ENCODE data around the gene GABRB1.

The GABRB1 gene

DNA sequence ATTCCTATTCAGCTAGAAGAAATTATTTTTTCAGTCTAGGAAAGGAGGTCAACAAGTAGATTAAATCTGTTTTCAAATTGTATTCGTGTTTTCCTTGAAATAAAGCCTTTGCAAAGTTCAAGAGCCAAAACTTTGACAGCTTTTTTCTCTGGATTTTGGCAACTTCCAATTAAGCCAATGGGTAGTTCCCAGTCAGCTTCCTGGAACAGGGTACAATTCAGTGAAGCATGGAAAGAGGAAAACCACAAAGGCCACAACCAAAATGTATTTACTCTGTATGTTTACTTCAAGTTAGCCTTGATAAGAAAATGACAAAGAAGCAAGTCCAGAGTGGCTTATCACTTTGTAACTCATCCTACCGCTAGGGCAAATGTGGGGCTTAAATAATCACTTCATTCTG lies 243.5 kb downstream of the GABRB1 start:
- Histone ChIP-seq H2BK15ac (ENCODE audit: low read depth, poor library complexity, severe bottlenecking) (no peak overlapping the region), H4K8ac (ENCODE audit: low read length) (no peak overlapping the region), H3K9ac (ENCODE audit: low read length) (no peak overlapping the region), H2BK5ac (ENCODE audit: low read depth, low read length, poor library complexity, severe bottlenecking) (no peak overlapping the region), H3K27ac (ENCODE audit: low read length, poor library complexity, severe bottlenecking) (no peak overlapping the region), H3K27me3 (ENCODE audit: control insufficient read depth in 1 of 2, insufficient read depth in 1 of 2, low read length in 2 of 2) (no peaks in the 10 kb centered on the region), H3K4me3 (ENCODE audit: insufficient read depth in 1 of 2, low read depth in 1 of 2, low read length in 2 of 2) (no peak overlapping the region), H3K4me2 (ENCODE audit: low read length, poor library complexity, severe bottlenecking) (no peak overlapping the region), H4K91ac (ENCODE audit: low read length) (peak overlapping the region; percentile 83), H2AK5ac (ENCODE audit: low read length, severe bottlenecking) (no peak overlapping the region), H3K79me1 (replicated peaks; ENCODE audit: low read length, poor library complexity, severe bottlenecking) (no peaks in the 10 kb centered on the region), H3K36me3 (ENCODE audit: control insufficient read depth in 1 of 2, insufficient read depth in 2 of 2, low read depth in 1 of 2, low read length in 2 of 2) (no peaks in the 10 kb centered on the region), H2AFZ (ENCODE audit: low read depth, low read length) (no peak overlapping the region), H3K9me3 (ENCODE audit: control insufficient read depth, low read length) (no peaks in the 10 kb centered on the region), H3K14ac (ENCODE audit: low read length in 2 of 2) (no peak overlapping the region), H3K4me1 (ENCODE audit: control insufficient read depth, insufficient read depth, low read depth, low read length) (no peaks in the 10 kb centered on the region), H3K18ac (ENCODE audit: low read depth in 1 of 2, low read length in 2 of 2) (peak overlapping the region; percentile 49 to 79), H2BK120ac (ENCODE audit: low read depth, low read length) (peak overlapping the region; percentile 54), H3K4ac (ENCODE audit: low read depth in 1 of 2, low read length in 2 of 2) (no peak overlapping the region), H2BK12ac (ENCODE audit: low read length in 2 of 2) (peak overlapping the region; percentile 95 to 98), H3K23ac (ENCODE audit: low read length in 2 of 2) (no peak overlapping the region)
- 67% methylated on average over 2 of the region's 2 CpGs for WGBS
- peak; percentile 43 for DNase-seq

DNA sequence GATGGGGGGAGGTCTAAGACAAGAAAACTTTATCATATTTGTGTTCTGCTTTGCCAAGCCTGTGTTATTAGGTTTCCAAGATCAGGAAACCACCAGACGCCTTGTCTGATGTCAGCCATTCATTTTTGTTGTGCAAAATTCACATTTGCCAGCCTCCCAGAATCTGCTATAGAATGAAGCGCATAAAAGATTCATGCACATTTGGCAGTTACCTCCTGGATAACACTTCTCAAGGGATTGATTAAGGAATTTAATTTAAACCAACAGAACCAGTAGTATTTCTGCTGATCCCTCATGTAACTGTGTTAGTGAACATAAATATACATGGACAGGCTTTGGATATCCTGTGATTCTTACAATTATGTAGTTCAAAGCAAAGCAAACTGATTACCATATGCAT lies 244.2 kb downstream of the GABRB1 start:
- Histone ChIP-seq H3K4me2 (ENCODE audit: low read length, poor library complexity, severe bottlenecking) (no peak overlapping the region), H3K79me1 (replicated peaks; ENCODE audit: low read length, poor library complexity, severe bottlenecking) (no peaks in the 10 kb centered on the region), H2BK5ac (ENCODE audit: low read depth, low read length, poor library complexity, severe bottlenecking) (no peak overlapping the region), H3K18ac (ENCODE audit: low read depth in 1 of 2, low read length in 2 of 2) (no peak overlapping the region), H2AK5ac (ENCODE audit: low read length, severe bottlenecking) (no peak overlapping the region), H2BK12ac (ENCODE audit: low read length in 2 of 2) (peak overlapping the region in 1 of 2 experiments; percentile 67), H3K36me3 (ENCODE audit: control insufficient read depth in 1 of 2, insufficient read depth in 2 of 2, low read depth in 1 of 2, low read length in 2 of 2) (no peaks in the 10 kb centered on the region), H4K8ac (ENCODE audit: low read length) (no peak overlapping the region), H4K91ac (ENCODE audit: low read length) (no peak overlapping the region), H3K9me3 (ENCODE audit: control insufficient read depth, low read length) (no peaks in the 10 kb centered on the region), H3K27ac (ENCODE audit: low read length, poor library complexity, severe bottlenecking) (no peak overlapping the region), H3K9ac (ENCODE audit: low read length) (no peak overlapping the region), H3K4me3 (ENCODE audit: insufficient read depth in 1 of 2, low read depth in 1 of 2, low read length in 2 of 2) (no peak overlapping the region), H3K4me1 (ENCODE audit: control insufficient read depth, insufficient read depth, low read depth, low read length) (no peaks in the 10 kb centered on the region), H2BK120ac (ENCODE audit: low read depth, low read length) (no peak overlapping the region), H3K14ac (ENCODE audit: low read length in 2 of 2) (no peak overlapping the region), H3K27me3 (ENCODE audit: control insufficient read depth in 1 of 2, insufficient read depth in 1 of 2, low read length in 2 of 2) (no peaks in the 10 kb centered on the region), H2BK15ac (ENCODE audit: low read depth, poor library complexity, severe bottlenecking) (no peak overlapping the region), H3K4ac (ENCODE audit: low read depth in 1 of 2, low read length in 2 of 2) (no peak overlapping the region), H2AFZ (ENCODE audit: low read depth, low read length) (no peak overlapping the region), H3K23ac (ENCODE audit: low read length in 2 of 2) (no peak overlapping the region)
- 76% methylated on average over 2 of the region's 2 CpGs for WGBS
- DNase-seq = peak; percentile 5

DNA sequence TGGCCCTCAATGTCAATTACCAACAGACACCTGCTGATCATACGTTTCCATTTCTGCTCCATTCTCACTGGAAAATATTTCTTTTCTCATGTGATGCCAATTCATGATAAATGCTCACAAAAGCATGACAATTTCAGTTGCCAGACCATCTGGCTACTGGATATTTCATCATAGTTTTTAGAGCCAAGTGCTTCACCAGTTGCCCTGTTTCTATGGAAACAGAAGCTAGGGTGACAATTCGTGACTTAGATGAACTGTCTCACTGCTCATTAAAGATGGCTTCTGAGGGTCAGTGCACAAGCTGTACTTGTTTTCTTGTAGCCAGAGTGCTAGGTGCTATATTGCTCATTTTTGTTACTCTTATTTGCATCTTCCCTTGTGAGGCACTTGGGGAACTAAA lies 247.3 kb downstream of the GABRB1 start:
- 86% methylated on average over 2 of the region's 2 CpGs for WGBS
- Histone ChIP-seq H2BK5ac (ENCODE audit: low read depth, low read length, poor library complexity, severe bottlenecking) (no peak overlapping the region), H3K18ac (ENCODE audit: low read depth in 1 of 2, low read length in 2 of 2) (no peak overlapping the region), H2AK5ac (ENCODE audit: low read length, severe bottlenecking) (no peak overlapping the region), H3K27me3 (ENCODE audit: control insufficient read depth in 1 of 2, insufficient read depth in 1 of 2, low read length in 2 of 2) (no peaks in the 10 kb centered on the region), H3K79me1 (replicated peaks; ENCODE audit: low read length, poor library complexity, severe bottlenecking) (no peaks in the 10 kb centered on the region), H2BK15ac (ENCODE audit: low read depth, poor library complexity, severe bottlenecking) (no peak overlapping the region), H3K14ac (ENCODE audit: low read length in 2 of 2) (no peak overlapping the region), H2BK12ac (ENCODE audit: low read length in 2 of 2) (no peak overlapping the region), H3K36me3 (ENCODE audit: control insufficient read depth in 1 of 2, insufficient read depth in 2 of 2, low read depth in 1 of 2, low read length in 2 of 2) (no peaks in the 10 kb centered on the region), H3K9ac (ENCODE audit: low read length) (no peak overlapping the region), H4K91ac (ENCODE audit: low read length) (no peak overlapping the region), H3K4me1 (ENCODE audit: control insufficient read depth, insufficient read depth, low read depth, low read length) (no peaks in the 10 kb centered on the region), H4K8ac (ENCODE audit: low read length) (no peak overlapping the region), H3K4me2 (ENCODE audit: low read length, poor library complexity, severe bottlenecking) (no peak overlapping the region), H3K4me3 (ENCODE audit: insufficient read depth in 1 of 2, low read depth in 1 of 2, low read length in 2 of 2) (no peak overlapping the region), H2BK120ac (ENCODE audit: low read depth, low read length) (no peak overlapping the region), H2AFZ (ENCODE audit: low read depth, low read length) (no peak overlapping the region), H3K9me3 (ENCODE audit: control insufficient read depth, low read length) (no peaks in the 10 kb centered on the region), H3K4ac (ENCODE audit: low read depth in 1 of 2, low read length in 2 of 2) (no peak overlapping the region), H3K27ac (ENCODE audit: low read length, poor library complexity, severe bottlenecking) (no peak overlapping the region), H3K23ac (ENCODE audit: low read length in 2 of 2) (no peak overlapping the region)
- DNase-seq = no peak

DNA sequence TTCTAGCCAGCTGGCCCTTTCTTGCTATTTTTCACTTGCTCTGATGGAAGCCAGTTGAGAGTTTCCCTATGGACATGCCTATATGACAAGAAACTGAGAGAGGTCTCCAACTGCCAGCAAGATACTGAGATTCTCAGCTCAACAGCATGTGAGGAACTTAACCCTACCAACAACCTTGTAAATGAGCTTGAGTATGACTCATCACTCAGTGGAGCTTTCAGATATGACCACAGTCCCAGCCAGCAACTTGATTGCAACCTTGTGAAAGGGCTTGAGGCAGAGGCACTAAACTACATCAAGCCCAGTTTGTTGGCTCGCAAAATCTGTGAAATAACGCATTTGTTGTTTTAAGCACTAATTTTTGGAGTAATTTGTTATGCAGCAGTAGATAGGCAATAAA lies 256.4 kb downstream of the GABRB1 start:
- WGBS = no CpG with 5 or more reads among the region's 2 CpGs
- no peak overlapping the region for H2AFZ ChIP-seq (ENCODE audit: low read depth, low read length)

More for the DNA sequence above, 256.4 kb downstream of the GABRB1 start:
- Histone ChIP-seq H3K27me3 (ENCODE audit: control insufficient read depth in 1 of 2, insufficient read depth in 1 of 2, low read length in 2 of 2) (no peaks in the 10 kb centered on the region), H4K91ac (ENCODE audit: low read length) (no peak overlapping the region), H3K79me1 (replicated peaks; ENCODE audit: low read length, poor library complexity, severe bottlenecking) (no peaks in the 10 kb centered on the region), H2BK12ac (ENCODE audit: low read length in 2 of 2) (no peak overlapping the region), H2AK5ac (ENCODE audit: low read length, severe bottlenecking) (no peak overlapping the region), H3K18ac (ENCODE audit: low read depth in 1 of 2, low read length in 2 of 2) (no peak overlapping the region), H3K9ac (ENCODE audit: low read length) (no peak overlapping the region), H2BK15ac (ENCODE audit: low read depth, poor library complexity, severe bottlenecking) (no peak overlapping the region), H3K4me1 (ENCODE audit: control insufficient read depth, insufficient read depth, low read depth, low read length) (no peaks in the 10 kb centered on the region), H2BK5ac (ENCODE audit: low read depth, low read length, poor library complexity, severe bottlenecking) (no peak overlapping the region), H3K36me3 (ENCODE audit: control insufficient read depth in 1 of 2, insufficient read depth in 2 of 2, low read depth in 1 of 2, low read length in 2 of 2) (no peaks in the 10 kb centered on the region), H3K14ac (ENCODE audit: low read length in 2 of 2) (no peak overlapping the region), H3K4ac (ENCODE audit: low read depth in 1 of 2, low read length in 2 of 2) (no peak overlapping the region), H3K4me3 (ENCODE audit: insufficient read depth in 1 of 2, low read depth in 1 of 2, low read length in 2 of 2) (no peak overlapping the region), H3K27ac (ENCODE audit: low read length, poor library complexity, severe bottlenecking) (no peak overlapping the region), H2BK120ac (ENCODE audit: low read depth, low read length) (no peak overlapping the region), H4K8ac (ENCODE audit: low read length) (no peak overlapping the region), H3K4me2 (ENCODE audit: low read length, poor library complexity, severe bottlenecking) (no peak overlapping the region), H3K23ac (ENCODE audit: low read length in 2 of 2) (no peak overlapping the region), H3K9me3 (ENCODE audit: control insufficient read depth, low read length) (peaks cover 2% of the 10 kb centered on the region)
- DNase-seq = peak; percentile 79
